ENCODE results near the gene EXT2. TPM values are rescaled to one million over a fixed set of nuclear protein-coding genes. Genes with fewer than 3 reads are reported as not detected.

EXT2 gene
- total and polyA plus RNA-seq, 2 experiments from 2014 or later: 15.9 to 48.6 TPM

DNA sequence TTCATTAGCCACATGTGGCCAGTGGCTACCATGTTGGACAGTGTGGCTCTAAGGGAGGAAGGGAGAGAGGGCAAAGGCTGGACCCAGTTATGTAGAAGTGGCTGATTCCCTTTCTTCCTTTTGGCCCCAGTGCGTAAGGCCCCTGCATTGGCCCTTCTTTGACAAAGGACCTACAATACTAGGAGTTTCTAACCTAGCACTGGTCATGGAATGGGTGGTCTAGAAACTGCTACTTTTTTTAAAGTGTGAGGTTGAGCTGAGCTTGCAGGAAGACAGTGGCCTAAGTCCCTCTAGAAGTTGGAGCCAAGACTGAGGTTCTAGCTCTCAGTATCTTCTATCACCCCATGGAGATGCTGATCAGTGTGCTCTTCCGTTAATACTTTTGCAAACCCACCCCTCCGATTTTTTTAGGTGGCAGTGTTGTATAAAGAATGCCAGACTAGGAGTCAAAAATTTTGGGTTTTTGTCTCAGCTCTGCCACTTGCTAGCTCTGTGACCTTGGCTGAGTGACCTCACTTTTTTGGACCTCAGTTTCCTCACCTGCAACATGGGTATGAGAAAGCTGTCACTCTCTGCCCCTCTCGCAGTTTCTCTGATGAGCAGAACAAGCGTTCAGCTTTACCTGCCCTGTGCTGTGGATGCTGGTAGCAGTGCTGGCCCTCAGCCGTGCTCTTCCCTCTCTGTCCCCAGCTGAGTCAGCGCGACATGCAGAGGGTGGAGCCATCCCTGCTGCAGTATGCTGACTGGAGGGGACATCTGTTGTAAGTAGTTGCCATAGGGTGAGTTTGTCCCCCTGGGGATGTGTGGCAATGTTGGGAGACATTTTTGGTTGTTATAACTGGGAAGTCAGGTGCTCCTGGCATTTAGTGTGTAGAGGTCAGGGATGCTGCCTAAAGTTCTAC, 22.5 kb upstream of the EXT2 start (continued):
- TF ChIP-seq ZNF462 (CRISPR knock-in tag; IDR thresholded peaks at IDR 0.05): no peak
- no peak for TF ChIP-seq EZH2phosphoT487 (IDR thresholded peaks at IDR 0.05; ENCODE audit: unreplicated experiment)
- TF ChIP-seq ZNF331 (CRISPR knock-in tag; IDR thresholded peaks at IDR 0.05; ENCODE audit: low read depth): no peak
- TF ChIP-seq CTCF (conservative IDR thresholded peaks at IDR 0.05; ENCODE audit: low read depth in 2 of 2): no peak
- no peak for TF ChIP-seq CREB1 (CRISPR knock-in tag; IDR thresholded peaks at IDR 0.05; ENCODE audit: low read depth)
- no peak for TF ChIP-seq NANOG (IDR thresholded peaks at IDR 0.05; ENCODE audit: borderline replicate concordance)
- TF ChIP-seq JUNB (IDR thresholded peaks at IDR 0.05; ENCODE audit: unreplicated experiment): no peak
